Activated CD4-positive, alpha-beta T cell treated with anti-CD3 and anti-CD28 coated beads, Interleukin-2, amount 50 U/mL, for 16 hours (primary cell): ENCODE results near the gene IRF8.

Experiments used
- DNase-seq: peaks from one replicate; pipeline ENCODE4 v3.0.0-alpha.2; 2020

The IRF8 gene

DNA sequence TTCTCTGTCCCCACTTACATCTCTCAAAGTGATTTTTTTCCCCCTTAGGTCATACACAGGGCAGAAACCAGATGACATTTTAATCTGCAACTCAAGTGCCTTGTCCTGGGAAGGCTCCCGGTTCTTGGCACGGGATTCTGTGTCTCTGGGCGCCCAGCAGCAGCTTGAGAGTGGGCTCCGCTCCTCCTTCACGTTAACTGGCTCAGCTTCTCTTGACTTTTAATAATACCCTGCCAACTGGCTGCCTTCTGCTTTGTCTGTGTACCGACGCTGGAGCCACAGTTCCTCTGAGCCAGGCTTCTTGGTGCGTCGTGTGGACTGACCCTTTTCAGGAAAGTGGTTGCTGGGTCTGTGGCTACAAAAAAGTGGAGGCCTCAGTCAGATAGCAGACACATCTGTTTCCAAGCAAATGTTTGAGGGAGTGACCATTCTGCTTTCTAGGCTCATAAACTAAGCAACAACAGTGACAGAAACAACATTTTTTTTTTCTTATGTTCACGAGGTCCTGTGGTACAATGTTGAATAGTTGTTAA lies 64.9 kb downstream of the IRF8 start:
- DNase-seq, result no peak

DNA sequence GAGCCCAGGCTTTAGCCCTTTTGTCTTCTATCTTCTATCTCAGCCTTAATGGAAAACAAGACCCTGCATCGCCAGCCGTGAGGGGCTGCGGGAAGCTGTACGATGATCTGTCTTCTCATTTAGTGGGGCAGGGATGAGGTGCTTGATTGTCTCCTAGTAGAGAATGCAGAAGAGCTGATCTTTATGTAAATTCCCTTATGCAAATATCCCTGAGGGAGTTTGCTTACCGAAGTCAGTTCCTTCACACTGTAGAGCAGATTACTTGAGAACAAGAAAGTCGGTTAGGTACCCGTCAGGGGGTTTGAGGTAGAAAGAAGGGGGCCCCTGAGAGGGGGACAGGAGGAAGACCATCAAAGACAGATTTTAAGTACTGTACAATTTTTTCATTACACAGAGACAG lies 66.2 kb downstream of the IRF8 start:
- DNase-seq, result no peak

DNA sequence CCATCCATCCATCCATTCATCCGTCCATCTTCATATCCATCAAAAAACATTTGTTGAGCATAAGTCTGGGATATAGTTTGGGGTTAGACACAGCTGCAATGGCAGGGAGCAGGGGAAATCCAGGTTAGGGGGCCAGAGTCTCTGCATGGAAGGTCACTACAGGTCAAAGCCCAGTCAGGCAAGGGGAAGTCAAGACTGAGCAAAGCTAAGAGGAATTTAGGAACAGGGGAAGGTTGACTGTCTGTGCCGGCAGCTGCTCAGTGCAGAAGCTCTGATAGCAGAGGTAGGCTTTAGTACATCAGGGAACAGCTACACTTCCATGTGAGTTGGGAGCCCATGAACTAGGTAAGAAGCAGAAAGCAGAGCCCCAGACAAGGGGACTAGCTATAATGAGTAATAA lies 68.1 kb downstream of the IRF8 start:
- DNase-seq, result no peak

DNA sequence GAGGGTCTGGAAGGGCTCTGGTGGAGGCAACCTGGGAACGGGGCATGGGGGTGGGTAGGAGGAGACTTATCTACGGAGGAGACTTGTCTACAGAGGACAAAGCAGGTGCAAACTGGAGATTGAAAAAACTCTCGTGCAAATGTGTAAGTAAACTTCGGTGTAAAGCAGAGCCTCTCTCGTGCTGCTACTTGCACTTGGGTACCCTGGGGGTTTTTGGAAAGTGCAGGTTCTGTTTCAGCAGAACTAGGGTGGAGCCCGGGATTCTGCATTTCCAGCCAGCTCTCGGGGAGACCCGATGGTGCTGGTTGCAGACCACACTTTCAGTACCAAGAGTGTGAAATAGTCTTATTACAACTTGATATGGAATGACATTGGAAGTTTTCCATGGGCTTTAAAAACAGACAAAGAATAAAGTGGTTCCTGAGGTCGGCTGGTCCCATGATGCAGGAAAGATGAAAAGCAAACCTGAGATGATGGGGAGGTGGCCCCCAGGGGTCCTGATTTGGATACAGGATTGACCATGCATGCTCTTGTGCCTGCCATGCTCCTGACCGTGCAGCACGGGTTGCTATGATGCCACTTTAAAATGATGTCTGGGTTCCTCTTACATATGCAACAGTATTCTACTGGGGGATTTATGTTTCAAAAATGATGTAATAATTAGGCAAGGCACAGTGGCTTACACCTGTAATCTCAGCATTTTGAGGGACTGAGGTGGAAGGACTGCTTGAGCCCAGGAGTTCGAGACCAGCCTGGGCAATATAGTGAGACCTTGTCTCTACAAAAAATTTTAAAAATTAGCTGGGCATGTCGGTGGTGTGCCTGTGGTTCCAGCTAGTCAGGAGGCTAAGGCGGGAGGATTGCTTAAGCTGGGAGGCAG lies 69.3 kb downstream of the IRF8 start:
- no peak for DNase-seq

DNA sequence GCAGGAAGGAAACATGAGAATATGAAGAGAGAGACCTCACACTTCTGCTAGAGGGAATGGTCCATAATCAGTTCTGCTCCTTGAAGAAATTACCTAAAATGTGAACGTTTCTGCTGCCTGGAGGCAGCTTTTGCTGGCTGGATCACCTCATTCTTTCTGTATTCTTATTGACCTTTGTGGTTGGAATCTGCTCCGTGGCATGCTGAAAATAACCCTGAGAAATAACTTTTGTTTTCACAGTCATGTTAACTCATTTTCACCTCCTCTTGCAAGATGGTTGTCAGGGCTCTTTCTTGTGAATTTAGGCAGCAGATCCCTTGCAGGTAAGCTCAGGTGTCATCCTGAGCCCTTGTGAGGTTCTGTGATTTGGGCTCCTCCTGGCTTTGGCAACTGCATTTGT lies 70.2 kb downstream of the IRF8 start:
- DNase-seq, result no peak

DNA sequence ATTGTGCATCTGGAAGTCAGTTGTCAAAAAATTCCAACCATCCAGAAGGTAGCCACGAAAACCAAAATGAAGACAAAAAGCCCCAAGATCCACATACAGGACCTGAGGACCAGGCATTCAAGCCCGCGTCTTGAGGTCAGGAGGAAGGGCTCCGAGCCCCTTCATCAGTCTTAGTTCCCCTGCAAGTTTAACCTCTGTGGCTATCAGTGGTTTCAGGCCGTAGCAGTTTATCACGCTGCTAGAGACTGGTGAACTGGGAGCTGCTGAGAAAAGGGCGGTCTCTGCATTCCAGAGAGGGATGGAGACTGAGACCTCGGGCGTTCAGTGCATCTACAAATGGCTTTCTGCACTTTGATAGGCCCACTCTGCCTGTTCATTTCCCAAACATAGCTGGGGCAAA lies 70.6 kb downstream of the IRF8 start:
- no peak for DNase-seq

DNA sequence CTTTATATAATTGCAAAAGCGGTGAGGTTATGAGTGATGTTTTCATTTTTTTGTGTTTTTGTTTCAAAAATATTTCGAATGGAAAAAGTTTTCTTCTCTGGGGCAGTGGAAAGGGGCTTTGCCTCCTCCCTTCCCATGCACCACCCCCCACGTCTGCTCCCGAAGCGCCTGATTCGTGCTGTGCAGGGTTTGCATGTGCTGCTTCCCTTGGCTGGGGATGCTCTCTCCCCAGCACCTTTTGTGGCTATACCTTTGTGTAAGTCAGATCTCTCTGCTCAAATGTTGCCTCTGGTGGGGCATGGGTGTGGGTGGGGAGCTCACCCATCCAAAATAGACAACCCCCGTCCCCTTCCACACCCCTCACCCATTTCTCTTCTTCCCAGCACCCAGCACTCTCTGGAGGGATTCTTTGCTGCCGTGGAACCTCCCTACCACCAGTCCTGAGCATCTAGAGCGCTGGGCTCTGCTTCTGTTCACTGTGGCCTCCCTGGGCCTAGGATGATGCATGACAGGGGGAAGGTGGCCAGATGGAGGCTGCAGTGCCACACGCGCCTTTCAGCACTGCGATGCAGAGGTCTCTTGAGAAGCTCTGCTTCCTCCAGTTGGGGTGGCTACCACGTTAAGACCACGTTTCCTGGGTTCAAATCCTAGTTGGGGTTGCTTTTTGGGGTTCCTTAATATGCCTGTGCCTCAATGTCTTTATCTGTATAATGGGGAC lies 71.2 kb downstream of the IRF8 start:
- no peak for DNase-seq

DNA sequence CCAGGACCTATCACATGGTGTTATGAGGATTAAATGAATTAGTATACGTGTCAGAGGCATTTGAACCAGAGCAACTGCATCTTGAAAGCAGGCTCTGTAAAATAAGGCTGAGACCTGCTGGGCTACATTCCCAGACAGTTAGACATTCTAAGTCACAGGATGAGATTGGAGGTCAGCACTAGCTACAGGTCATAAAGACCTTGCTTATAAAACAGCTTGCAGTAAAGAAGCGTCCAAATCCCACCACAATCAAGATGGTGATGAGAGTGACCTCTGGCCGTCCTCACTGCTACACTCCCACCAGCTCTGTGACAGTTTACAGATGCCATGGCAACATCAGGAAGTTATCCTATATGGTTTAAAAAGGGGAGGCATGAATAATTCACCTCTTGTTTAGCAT lies 71.8 kb downstream of the IRF8 start:
- no peak for DNase-seq
